ENCODE data around the gene MKNK1. TPM values are rescaled to one million over a fixed set of nuclear protein-coding genes. Genes with fewer than 3 reads are reported as not detected.

The MKNK1 gene
- total RNA-seq, 1 donor from 2014 or later, result 22.6 TPM

- no peak for TF ChIP-seq CTCF (IDR thresholded peaks at IDR 0.05; ENCODE audit: insufficient read depth, low read length, poor library complexity, severe bottlenecking)
- no peak for DNase-seq (ENCODE audit: low read depth)
- Histone ChIP-seq H3K4me3 (ENCODE audit: low read depth, low read length) (no peak overlapping the region), H3K27me3 (ENCODE audit: control insufficient read depth, insufficient read depth, low read length) (no peaks in the 10 kb centered on the region), H3K36me3 (ENCODE audit: control insufficient read depth, insufficient read depth, low read length) (no peaks in the 10 kb centered on the region)
Observed at GRCh38 chr1:46639547-46639946, 35.5 kb upstream of the MKNK1 start.

GRCh38 chr1:46638921-46639320 lies 34.9 kb upstream of the MKNK1 start:
- H3K27me3 ChIP-seq (ENCODE audit: control insufficient read depth, insufficient read depth, low read length), result no peaks in the 10 kb centered on the region
- TF ChIP-seq CTCF (IDR thresholded peaks at IDR 0.05; ENCODE audit: insufficient read depth, low read length, poor library complexity, severe bottlenecking), result no peak
- no peak overlapping the region for H3K4me3 ChIP-seq (ENCODE audit: low read depth, low read length)
- no peaks in the 10 kb centered on the region for H3K36me3 ChIP-seq (ENCODE audit: control insufficient read depth, insufficient read depth, low read length)
- no peak for DNase-seq (ENCODE audit: low read depth)

- TF ChIP-seq CTCF (IDR thresholded peaks at IDR 0.05; ENCODE audit: insufficient read depth, low read length, poor library complexity, severe bottlenecking), result no peak
- Histone ChIP-seq H3K27me3 (ENCODE audit: control insufficient read depth, insufficient read depth, low read length) (no peaks in the 10 kb centered on the region), H3K36me3 (ENCODE audit: control insufficient read depth, insufficient read depth, low read length) (no peaks in the 10 kb centered on the region), H3K4me3 (ENCODE audit: low read depth, low read length) (no peak overlapping the region)
- no peak for DNase-seq (ENCODE audit: low read depth)
Observed at GRCh38 chr1:46637444-46638083, 33.5 kb upstream of the MKNK1 start.

- no peaks in the 10 kb centered on the region for H3K27me3 ChIP-seq (ENCODE audit: control insufficient read depth, insufficient read depth, low read length)
- no peak for TF ChIP-seq CTCF (IDR thresholded peaks at IDR 0.05; ENCODE audit: insufficient read depth, low read length, poor library complexity, severe bottlenecking)
- H3K4me3 ChIP-seq (ENCODE audit: low read depth, low read length), result no peak overlapping the region
Observed at GRCh38 chr1:46635205-46635604, 31.1 kb upstream of the MKNK1 start.

GRCh38 chr1:46630719-46631118 lies 26.7 kb upstream of the MKNK1 start:
- no peak for DNase-seq (ENCODE audit: low read depth)
- no peaks in the 10 kb centered on the region for H3K27me3 ChIP-seq (ENCODE audit: control insufficient read depth, insufficient read depth, low read length)
- no peak overlapping the region for H3K4me3 ChIP-seq (ENCODE audit: low read depth, low read length)
- no peaks in the 10 kb centered on the region for H3K36me3 ChIP-seq (ENCODE audit: control insufficient read depth, insufficient read depth, low read length)
- TF ChIP-seq CTCF (IDR thresholded peaks at IDR 0.05; ENCODE audit: insufficient read depth, low read length, poor library complexity, severe bottlenecking), result no peak

More at GRCh38 chr1:46635205-46635604, 31.1 kb upstream of the MKNK1 start:
- H3K36me3 ChIP-seq (ENCODE audit: control insufficient read depth, insufficient read depth, low read length), result no peaks in the 10 kb centered on the region
- DNase-seq (ENCODE audit: low read depth), result no peak
